IPS-20b (cell line): ENCODE results near the gene HRC.
"Not testable (repeated sequence)": the region's sequence is repeated elsewhere in the genome, so short reads cannot be mapped to it uniquely, and the experiment has no call there.

Source experiments
- H3K27ac ChIP-seq: one replicate; pipeline ENCODE4 v1.5.1; 2013; ENCODE audit warnings: low read length
- H3K27me3 ChIP-seq: 2 replicates; pipeline ENCODE4 v1.6.1; 2013; ENCODE audit warnings: mild to moderate bottlenecking, low read length, inconsistent platforms; ENCODE audit not compliant: insufficient read depth
- H3K36me3 ChIP-seq: 2 replicates; pipeline ENCODE4 v1.6.1; 2013; ENCODE audit warnings: low read depth, mild to moderate bottlenecking, inconsistent platforms, low read length, moderate library complexity; ENCODE audit not compliant: insufficient read depth
- H3K4me1 ChIP-seq: 2 replicates; pipeline ENCODE4 v1.6.1; 2013; ENCODE audit warnings: mild to moderate bottlenecking, control low read depth, inconsistent platforms, low read length, moderate library complexity; ENCODE audit not compliant: insufficient read depth
- H3K4me3 ChIP-seq: 2 replicates; pipeline ENCODE4 v1.5.1; 2013; ENCODE audit warnings: mild to moderate bottlenecking, low read length, inconsistent platforms
- H3K9ac ChIP-seq: 2 replicates; pipeline ENCODE4 v1.6.1; 2013; ENCODE audit warnings: low read depth, mild to moderate bottlenecking, inconsistent platforms, low read length, moderate library complexity
- H3K9me3 ChIP-seq: 2 replicates; pipeline ENCODE4 v1.6.1; 2013; ENCODE audit warnings: mild to moderate bottlenecking, low read depth, low read length, inconsistent platforms; ENCODE audit not compliant: insufficient read depth

HRC gene

DNA sequence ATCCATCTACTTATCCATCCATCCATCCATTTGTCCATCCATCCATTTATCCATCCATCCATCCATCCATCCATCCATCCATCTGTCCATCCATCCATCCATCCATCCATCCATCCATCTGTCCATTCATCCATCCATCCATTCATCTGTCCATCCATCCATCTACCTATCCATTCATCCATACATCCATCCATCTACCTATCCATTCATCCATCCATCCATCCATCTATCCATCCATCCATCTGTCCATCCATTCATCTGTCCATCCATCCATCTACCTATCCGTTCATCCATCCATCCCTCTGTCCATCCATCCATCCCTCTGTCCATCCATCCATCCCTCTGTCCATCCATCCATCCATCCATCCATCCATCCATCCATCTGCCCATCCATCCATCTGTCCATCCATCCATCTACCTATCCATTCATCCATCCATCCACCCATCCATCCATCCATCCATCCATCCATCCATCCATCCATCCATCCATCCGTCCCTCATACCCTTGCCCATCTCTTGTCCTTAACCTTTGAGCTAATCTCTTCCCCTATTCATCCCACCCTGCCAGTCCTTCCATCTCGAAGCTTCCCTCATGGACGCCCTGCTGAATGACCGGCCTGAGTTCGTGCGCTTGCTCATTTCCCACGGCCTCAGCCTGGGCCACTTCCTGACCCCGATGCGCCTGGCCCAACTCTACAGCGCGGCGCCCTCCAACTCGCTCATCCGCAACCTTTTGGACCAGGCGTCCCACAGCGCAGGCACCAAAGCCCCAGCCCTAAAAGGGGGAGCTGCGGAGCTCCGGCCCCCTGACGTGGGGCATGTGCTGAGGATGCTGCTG lies 27.0 kb upstream of the HRC start:
- H3K9ac ChIP-seq, H3K36me3 ChIP-seq, H3K4me1 ChIP-seq, H3K4me3 ChIP-seq, H3K27me3 ChIP-seq, H3K9me3 ChIP-seq, H3K27ac ChIP-seq: not testable (repeated sequence)

- Histone ChIP-seq H3K4me3 (no peak overlapping the region), H3K4me1 (no peaks in the 10 kb centered on the region), H3K9me3 (no peaks in the 10 kb centered on the region), H3K27me3 (no peaks in the 10 kb centered on the region), H3K36me3 (no peaks in the 10 kb centered on the region), H3K27ac (no peak overlapping the region), H3K9ac (no peak overlapping the region)
Observed at GRCh38 chr19:49180659-49181058, 25.5 kb upstream of the HRC start.

GRCh38 chr19:49173198-49173597 lies 18.0 kb upstream of the HRC start:
- no peaks in the 10 kb centered on the region for H3K4me1 ChIP-seq
- no peak overlapping the region for H3K9ac ChIP-seq
- no peak overlapping the region for H3K27ac ChIP-seq
- H3K4me3 ChIP-seq = no peak overlapping the region
- H3K27me3 ChIP-seq = no peaks in the 10 kb centered on the region
- peaks cover 4% of the 10 kb centered on the region; the same call in 1 of the 2 replicates for H3K36me3 ChIP-seq
- no peaks in the 10 kb centered on the region for H3K9me3 ChIP-seq

- no peak overlapping the region for H3K27ac ChIP-seq
- H3K4me1 ChIP-seq = peaks cover 4% of the 10 kb centered on the region
Observed at GRCh38 chr19:49168421-49168820, 13.2 kb upstream of the HRC start.

GRCh38 chr19:49167857-49168409 lies 12.7 kb upstream of the HRC start:
- Histone ChIP-seq H3K27me3 (peaks cover 19% of the 10 kb centered on the region; the same call in 1 of the 2 replicates), H3K4me1 (peaks cover 4% of the 10 kb centered on the region), H3K4me3 (no peak overlapping the region), H3K9ac (no peak overlapping the region), H3K9me3 (no peaks in the 10 kb centered on the region), H3K27ac (no peak overlapping the region), H3K36me3 (peaks cover 4% of the 10 kb centered on the region; the same call in 1 of the 2 replicates)

More at GRCh38 chr19:49168421-49168820, 13.2 kb upstream of the HRC start:
- H3K9me3 ChIP-seq = no peaks in the 10 kb centered on the region
- peaks cover 19% of the 10 kb centered on the region; the same call in 1 of the 2 replicates for H3K27me3 ChIP-seq
- peaks cover 4% of the 10 kb centered on the region; the same call in 1 of the 2 replicates for H3K36me3 ChIP-seq
- no peak overlapping the region for H3K9ac ChIP-seq
- H3K4me3 ChIP-seq = no peak overlapping the region

DNA sequence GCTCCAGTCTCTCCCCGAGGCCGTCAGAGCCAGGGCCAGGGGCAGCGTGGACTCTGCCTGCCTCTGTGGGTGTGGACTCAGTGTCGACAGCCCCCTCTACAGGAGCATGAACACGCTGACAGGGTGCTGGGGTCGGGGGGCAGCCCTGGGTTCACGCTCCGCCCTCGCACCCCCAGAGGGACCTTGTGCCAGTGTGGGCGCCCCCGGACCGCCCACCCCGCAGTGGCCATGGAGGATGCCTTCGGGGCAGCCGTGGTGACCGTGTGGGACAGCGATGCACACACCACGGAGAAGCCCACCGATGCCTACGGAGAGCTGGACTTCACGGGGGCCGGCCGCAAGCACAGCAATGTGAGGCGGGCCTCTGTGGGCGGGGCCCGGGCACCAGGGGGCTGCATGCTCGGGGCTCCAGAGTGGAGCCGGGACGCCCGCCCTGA lies 10.7 kb upstream of the HRC start:
- H3K9me3 ChIP-seq = no peaks in the 10 kb centered on the region
- H3K27me3 ChIP-seq = peaks cover 19% of the 10 kb centered on the region; the same call in 1 of the 2 replicates
- peak overlapping the region; percentile 51; the same call in 1 of the 2 replicates for H3K4me3 ChIP-seq
- no peaks in the 10 kb centered on the region for H3K36me3 ChIP-seq
- no peak overlapping the region for H3K27ac ChIP-seq
- no peak overlapping the region for H3K9ac ChIP-seq
- H3K4me1 ChIP-seq = peaks cover 4% of the 10 kb centered on the region

- H3K27me3 ChIP-seq = peaks cover 19% of the 10 kb centered on the region; the same call in 1 of the 2 replicates
- H3K9ac ChIP-seq = peak overlapping the region; percentile 27; the same call in 1 of the 2 replicates
- no peak overlapping the region for H3K27ac ChIP-seq
- H3K9me3 ChIP-seq = no peaks in the 10 kb centered on the region
- peaks cover 4% of the 10 kb centered on the region for H3K4me1 ChIP-seq
- H3K36me3 ChIP-seq = no peaks in the 10 kb centered on the region
- peak overlapping the region; percentile 51; the same call in 1 of the 2 replicates for H3K4me3 ChIP-seq
Observed at GRCh38 chr19:49165111-49165750, 10.0 kb upstream of the HRC start.

- H3K36me3 ChIP-seq = no peaks in the 10 kb centered on the region
- no peak overlapping the region for H3K9ac ChIP-seq
- peaks cover 4% of the 10 kb centered on the region for H3K4me1 ChIP-seq
- no peak overlapping the region for H3K27ac ChIP-seq
- no peaks in the 10 kb centered on the region for H3K9me3 ChIP-seq
- H3K4me3 ChIP-seq = no peak overlapping the region
- peaks cover 34% of the 10 kb centered on the region; the same call in 1 of the 2 replicates for H3K27me3 ChIP-seq
Observed at GRCh38 chr19:49161987-49162386, 6.8 kb upstream of the HRC start.

DNA sequence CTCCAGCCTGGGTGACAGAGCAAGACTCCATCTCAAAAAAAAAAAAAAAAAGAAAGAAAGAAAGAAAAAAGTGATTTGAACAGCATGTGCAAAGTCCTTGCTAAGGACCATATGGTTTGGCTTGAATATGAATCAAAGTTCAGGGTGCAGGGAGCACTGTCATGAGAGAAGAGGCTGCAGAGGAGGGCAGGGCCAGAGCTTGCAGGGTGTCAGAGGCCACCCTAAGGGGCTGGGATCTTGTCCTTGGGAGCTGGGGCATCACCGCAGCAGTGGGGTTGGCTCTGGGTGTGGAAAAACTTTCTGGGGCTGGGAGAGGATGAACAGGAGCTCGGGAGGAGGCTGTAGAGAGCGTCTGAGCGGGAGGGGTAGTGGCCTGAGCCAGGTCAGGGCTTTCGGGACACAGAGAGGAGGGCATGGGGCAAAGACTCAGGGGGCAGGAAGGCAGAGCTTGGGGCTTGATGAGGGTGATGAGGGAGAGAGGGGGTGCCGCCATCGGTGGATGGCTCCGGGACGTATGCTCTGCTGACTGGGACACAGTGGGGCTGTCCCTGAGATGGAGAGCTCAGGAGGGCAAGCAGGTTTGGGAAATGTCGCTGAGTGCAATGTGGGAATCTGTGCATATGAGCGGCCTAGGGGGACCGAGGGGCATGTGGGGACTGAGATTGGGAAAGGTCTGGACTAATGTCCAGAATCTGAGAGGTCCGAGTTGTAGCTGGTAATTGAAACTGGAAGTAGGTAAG lies 5.4 kb upstream of the HRC start:
- H3K27me3 ChIP-seq = peaks cover 30% of the 10 kb centered on the region; the same call in 1 of the 2 replicates

DNA sequence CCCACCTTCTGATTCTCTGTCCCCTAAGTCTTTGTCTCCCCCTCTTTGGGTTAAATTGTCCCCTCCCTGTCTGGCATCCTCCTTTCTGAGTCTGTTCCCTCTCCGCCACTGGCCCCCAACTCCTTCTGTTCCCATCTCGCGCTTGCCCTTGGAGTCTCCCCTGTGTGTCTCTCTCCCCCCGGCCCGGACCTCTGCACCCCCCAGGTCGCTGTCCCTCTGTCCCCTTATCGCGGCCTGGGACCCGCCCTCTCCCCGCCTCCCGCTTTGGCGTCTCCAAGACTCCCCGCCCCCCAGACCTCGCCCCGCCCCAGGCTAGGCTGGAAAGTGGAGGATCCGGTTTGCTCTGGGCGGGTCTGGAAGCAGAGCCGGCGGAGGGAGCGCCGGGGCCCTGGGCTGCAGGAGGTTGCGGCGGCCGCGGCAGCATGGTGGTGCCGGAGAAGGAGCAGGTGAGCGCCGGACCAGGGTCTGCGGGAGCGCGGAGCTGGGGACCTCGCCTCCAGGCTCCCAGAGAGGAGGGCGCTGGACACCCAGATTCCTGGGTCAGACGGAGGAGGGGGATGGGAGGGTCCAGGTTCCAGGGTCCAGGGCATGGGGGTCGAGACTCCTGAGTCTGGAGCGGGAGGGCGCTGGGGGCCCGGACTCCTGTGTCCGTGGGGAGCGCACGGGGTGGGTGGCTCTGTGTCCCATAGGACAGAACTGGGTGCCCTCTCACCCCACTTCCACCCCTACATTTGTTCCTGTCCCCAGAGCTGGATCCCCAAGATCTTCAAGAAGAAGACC lies 2.4 kb upstream of the HRC start, which contains the start of gene TRPM4:
Gene TRPM4 (plus strand): TSS at position 348 of the 780 bp plus-strand sequence. CDS start 75 bp downstream, at position 423.
- peak within 1 kb of the TSS; percentile 86 for H3K4me3 ChIP-seq
- peaks cover 4% of the 10 kb centered on the region; the same call in 1 of the 2 replicates for H3K4me1 ChIP-seq
- peaks cover 45% of the 10 kb centered on the region for H3K27me3 ChIP-seq
- no peak within 1 kb of the TSS for H3K27ac ChIP-seq
- peak within 1 kb of the TSS; percentile 59; the same call in 1 of the 2 replicates for H3K9ac ChIP-seq
- no peaks in the 10 kb centered on the region for H3K9me3 ChIP-seq
- H3K36me3 ChIP-seq = no peaks in the 10 kb centered on the region

More for the DNA sequence above, 5.4 kb upstream of the HRC start:
- Histone ChIP-seq H3K27ac (no peak overlapping the region), H3K36me3 (no peaks in the 10 kb centered on the region), H3K9ac (no peak overlapping the region), H3K4me3 (no peak overlapping the region), H3K9me3 (no peaks in the 10 kb centered on the region), H3K4me1 (peaks cover 8% of the 10 kb centered on the region)
